RPMI7951 (cell line): ENCODE data around the gene BID. TPM values are rescaled to one million over a fixed set of nuclear protein-coding genes. Genes with fewer than 3 reads are reported as not detected.
A peak's percentile ranks its signal among the peaks of the same experiment; 100 is the strongest.
"Not testable (repeated sequence)": the region's sequence is repeated elsewhere in the genome, so short reads cannot be mapped to it uniquely, and the experiment has no call there.

Experiments
- DNase-seq: peaks from one replicate; pipeline ENCODE4 v3.0.0-alpha.2; 2012; ENCODE audit warnings: low read depth
- total RNA-seq: library from RNA; depleted of rRNA; stranded (reverse); fragments of >200 nt; shearing (Covaris generic); gene quantifications from 2 replicates; pipeline ENCODE4 v1.2.3, GENCODE V29; 2014; rRNA removed

The BID gene
- total RNA-seq, 1 experiment from 2014 or later: 30.4 TPM

- no peak for DNase-seq
Observed at GRCh38 chr22:17703811-17704210, 70.5 kb downstream of the BID start.

- peak; percentile 4 for DNase-seq
Observed at GRCh38 chr22:17700778-17701177, 73.5 kb downstream of the BID start.

GRCh38 chr22:17699696-17700340 is 74.5 kb downstream of the BID start:
- DNase-seq: no peak

- no peak for DNase-seq
Observed at GRCh38 chr22:17698948-17699347, 75.3 kb downstream of the BID start.

GRCh38 chr22:17698276-17698675 is 76.0 kb downstream of the BID start:
- not testable (repeated sequence) for DNase-seq

GRCh38 chr22:17697196-17697595 is 77.1 kb downstream of the BID start:
- DNase-seq: not testable (repeated sequence)

- peak; percentile 15 for DNase-seq
Observed at GRCh38 chr22:17695986-17696385, 78.3 kb downstream of the BID start.

GRCh38 chr22:17694752-17695151 is 79.5 kb downstream of the BID start:
- DNase-seq: no peak

- DNase-seq: no peak
Observed at GRCh38 chr22:17694193-17694592, 80.1 kb downstream of the BID start.

DNA sequence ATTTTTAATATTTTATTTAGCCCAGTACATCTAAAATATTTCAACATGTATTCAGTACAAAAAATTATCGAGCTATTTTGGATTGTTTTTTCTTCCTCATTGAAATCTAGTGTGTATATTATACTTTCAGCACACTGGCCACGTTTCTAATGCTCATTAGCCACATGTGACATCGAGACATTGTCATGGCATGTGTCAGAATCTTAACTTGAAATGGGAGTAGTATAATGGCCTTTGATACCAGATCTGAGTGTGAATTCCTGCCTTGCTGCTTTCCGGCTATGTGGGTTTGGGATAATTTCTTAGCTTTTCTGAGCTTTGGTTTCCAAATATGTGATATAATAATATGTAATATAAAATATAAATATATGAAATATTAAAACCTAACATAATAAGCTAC is 81.4 kb downstream of the BID start:
- no peak for DNase-seq

GRCh38 chr22:17684245-17684644 is 90.0 kb downstream of the BID start:
- DNase-seq: no peak

Other genes starting within 250 kb of the BID start
- not detected in 2 replicates for gene SLC25A18, start 211.0 kb downstream of the BID start, total RNA-seq
- 126 and 134 TPM in 2 replicates for gene ATP6V1E1, start 145.7 kb downstream of the BID start, total RNA-seq
- 40.8 and 41.1 TPM in 2 replicates for gene BCL2L13, start 135.7 kb downstream of the BID start, total RNA-seq